Measurements from ENCODE around the gene ENPP1. TPM values are rescaled to one million over a fixed set of nuclear protein-coding genes. Genes with fewer than 3 reads are reported as not detected.
A peak's percentile ranks its signal among the peaks of the same experiment; 100 is the strongest.
"Not testable (repeated sequence)": the region's sequence is repeated elsewhere in the genome, so short reads cannot be mapped to it uniquely, and the experiment has no call there.

Gene ENPP1
- total RNA-seq, 1 donor from 2014 or later, result 3.4 TPM

DNA sequence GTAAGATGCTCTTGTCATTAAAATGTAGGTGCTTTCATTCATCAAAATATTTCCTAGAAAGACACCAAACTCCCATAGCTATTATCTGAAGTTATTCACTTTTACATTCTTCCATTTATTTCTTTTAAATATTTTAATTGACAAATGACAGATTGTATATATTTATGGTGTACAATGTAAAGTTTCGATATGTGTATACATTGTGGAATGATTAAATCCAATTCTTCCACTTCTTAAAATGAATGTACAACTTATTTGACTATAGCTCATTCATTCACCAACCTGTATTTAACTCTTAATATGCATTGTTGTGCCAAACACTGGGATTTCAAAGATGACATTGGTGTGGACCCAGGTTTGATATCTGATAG lies 102.4 kb downstream of the ENPP1 start:
- Histone ChIP-seq H3K27ac (no peak overlapping the region), H3K4me1 (no peaks in the 10 kb centered on the region), H3K4me3 (no peak overlapping the region), H3K36me3 (no peaks in the 10 kb centered on the region), H3K27me3 (peaks cover 3% of the 10 kb centered on the region), H3K9me3 (no peaks in the 10 kb centered on the region)
- TF ChIP-seq, protein P1, sequence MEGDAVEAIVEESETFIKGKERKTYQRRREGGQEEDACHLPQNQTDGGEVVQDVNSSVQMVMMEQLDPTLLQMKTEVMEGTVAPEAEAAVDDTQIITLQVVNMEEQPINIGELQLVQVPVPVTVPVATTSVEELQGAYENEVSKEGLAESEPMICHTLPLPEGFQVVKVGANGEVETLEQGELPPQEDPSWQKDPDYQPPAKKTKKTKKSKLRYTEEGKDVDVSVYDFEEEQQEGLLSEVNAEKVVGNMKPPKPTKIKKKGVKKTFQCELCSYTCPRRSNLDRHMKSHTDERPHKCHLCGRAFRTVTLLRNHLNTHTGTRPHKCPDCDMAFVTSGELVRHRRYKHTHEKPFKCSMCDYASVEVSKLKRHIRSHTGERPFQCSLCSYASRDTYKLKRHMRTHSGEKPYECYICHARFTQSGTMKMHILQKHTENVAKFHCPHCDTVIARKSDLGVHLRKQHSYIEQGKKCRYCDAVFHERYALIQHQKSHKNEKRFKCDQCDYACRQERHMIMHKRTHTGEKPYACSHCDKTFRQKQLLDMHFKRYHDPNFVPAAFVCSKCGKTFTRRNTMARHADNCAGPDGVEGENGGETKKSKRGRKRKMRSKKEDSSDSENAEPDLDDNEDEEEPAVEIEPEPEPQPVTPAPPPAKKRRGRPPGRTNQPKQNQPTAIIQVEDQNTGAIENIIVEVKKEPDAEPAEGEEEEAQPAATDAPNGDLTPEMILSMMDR (IDR thresholded peaks at IDR 0.05), result no peak
- intact Hi-C loops (cut with DNase I), result no loop called here
- ATAC-seq, result no peak
- no peak for DNase-seq

DNA sequence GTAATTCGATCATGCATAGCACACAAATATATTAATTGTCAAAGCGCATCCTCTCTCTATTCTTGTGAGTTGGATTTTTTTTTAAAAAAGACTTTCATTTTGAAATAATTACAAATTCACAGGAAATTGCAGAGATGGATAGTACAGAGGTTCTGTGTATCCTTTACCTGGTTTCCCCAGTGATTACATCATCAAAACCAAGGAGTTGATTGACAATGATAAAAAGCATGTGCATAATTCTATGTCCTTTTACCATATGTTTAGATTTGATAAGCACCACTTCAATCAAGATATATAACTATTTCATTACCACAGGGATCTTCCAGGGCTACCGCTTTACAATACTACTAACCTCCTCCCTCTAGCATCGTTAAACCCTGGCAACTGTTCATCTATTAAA lies 103.1 kb downstream of the ENPP1 start:
- Histone ChIP-seq H3K4me1 (no peaks in the 10 kb centered on the region), H3K9me3 (no peaks in the 10 kb centered on the region), H3K27me3 (peaks cover 3% of the 10 kb centered on the region), H3K4me3 (no peak overlapping the region), H3K36me3 (no peaks in the 10 kb centered on the region), H3K27ac (no peak overlapping the region)
- TF ChIP-seq, protein P1 (IDR thresholded peaks at IDR 0.05), result no peak
- intact Hi-C loops (cut with DNase I), result no loop called here
- DNase-seq (no peak), ATAC-seq (no peak)

DNA sequence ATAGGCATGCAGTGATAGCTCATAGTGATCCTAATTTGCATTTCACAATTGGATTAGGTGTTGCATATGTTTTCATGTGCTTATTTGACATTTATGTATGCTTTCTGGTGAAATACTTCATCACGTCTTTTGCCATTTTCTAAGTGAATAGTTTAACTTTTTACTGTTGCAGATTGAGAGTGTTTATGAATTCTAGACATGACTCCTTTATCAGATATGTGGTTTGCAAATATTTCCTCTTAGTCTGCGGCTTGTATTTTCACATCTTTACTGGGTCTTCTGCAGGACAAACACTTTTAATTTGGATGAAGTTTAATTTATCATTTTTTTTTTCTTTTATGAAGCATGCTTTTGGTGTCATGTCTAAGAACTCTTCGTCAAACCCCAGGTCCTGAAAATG lies 104.1 kb downstream of the ENPP1 start:
- peaks cover 3% of the 10 kb centered on the region for H3K27me3 ChIP-seq
- no peaks in the 10 kb centered on the region for H3K9me3 ChIP-seq
- intact Hi-C loops (cut with DNase I), result no loop called here
- TF ChIP-seq, protein P1 (IDR thresholded peaks at IDR 0.05), result no peak
- no peaks in the 10 kb centered on the region for H3K4me1 ChIP-seq
- H3K36me3 ChIP-seq, result no peaks in the 10 kb centered on the region
- DNase-seq, result no peak
- H3K4me3 ChIP-seq, result no peak overlapping the region
- ATAC-seq, result no peak
- H3K27ac ChIP-seq, result no peak overlapping the region

DNA sequence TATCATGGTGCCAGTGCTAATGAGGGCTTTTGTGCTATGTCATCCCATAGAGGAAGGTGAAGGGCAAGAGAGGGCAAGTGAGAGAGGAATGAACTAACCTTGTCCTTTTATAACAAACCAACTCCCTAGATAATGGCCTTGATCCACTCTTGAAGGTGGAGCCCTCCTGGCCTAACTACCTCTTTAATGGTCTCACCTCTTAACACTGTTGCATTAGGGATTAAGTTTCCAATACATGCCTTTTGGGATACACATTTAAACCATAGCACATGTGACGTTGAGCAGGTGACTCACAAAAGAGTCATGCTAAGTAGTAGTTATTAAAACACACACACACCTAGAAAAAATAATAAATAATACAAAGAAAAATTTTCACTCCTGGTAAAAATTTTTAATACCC lies 106.4 kb downstream of the ENPP1 start:
- no peak overlapping the region for H3K27ac ChIP-seq
- DNase-seq (no peak), ATAC-seq (no peak)
- H3K9me3 ChIP-seq, result no peaks in the 10 kb centered on the region
- no peaks in the 10 kb centered on the region for H3K4me1 ChIP-seq
- H3K36me3 ChIP-seq, result no peaks in the 10 kb centered on the region
- TF ChIP-seq, protein P1 (IDR thresholded peaks at IDR 0.05), result no peak
- intact Hi-C loops (cut with DNase I), result no loop called here
- H3K27me3 ChIP-seq, result peaks cover 3% of the 10 kb centered on the region
- no peak overlapping the region for H3K4me3 ChIP-seq

DNA sequence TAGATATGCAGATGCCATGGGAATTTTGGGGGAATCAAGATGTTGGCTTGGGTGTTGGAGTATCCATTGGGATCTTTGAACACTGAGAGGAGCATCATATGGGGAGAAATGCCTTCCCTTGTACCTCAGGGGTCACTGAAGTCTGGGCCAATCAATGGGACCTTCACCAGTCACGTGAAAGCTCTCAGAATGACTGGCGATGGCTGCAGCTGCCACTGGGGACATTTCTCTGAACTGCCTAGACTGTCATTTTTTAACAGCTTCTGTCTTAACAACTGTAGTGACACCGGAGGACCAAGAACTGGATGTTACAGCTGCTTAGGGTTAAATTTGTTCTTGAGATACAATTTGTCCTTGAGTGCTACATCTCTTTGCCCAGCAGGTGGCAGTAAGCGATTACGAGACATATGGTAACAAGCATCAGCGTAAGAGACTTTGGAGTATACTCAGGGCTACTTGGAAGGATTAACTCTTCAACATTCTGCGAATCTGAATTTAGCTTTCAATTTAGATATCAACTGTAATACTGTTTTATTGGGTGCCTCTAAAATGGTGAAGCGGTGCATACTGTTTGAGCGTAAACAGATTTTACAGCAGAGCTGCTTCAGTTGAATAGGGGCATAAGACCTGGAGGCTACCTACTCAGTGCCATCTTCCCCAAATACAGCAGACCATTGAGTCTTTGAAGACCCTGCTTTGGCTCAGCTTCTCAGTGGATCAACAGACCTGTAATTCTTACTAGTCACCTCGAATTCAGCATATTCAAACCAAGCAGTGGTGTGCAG lies 107.3 kb downstream of the ENPP1 start:
- intact Hi-C loops (cut with DNase I), result no loop called here
- H3K27me3 ChIP-seq, result peaks cover 3% of the 10 kb centered on the region
- peak; percentile 91 for ATAC-seq

DNA sequence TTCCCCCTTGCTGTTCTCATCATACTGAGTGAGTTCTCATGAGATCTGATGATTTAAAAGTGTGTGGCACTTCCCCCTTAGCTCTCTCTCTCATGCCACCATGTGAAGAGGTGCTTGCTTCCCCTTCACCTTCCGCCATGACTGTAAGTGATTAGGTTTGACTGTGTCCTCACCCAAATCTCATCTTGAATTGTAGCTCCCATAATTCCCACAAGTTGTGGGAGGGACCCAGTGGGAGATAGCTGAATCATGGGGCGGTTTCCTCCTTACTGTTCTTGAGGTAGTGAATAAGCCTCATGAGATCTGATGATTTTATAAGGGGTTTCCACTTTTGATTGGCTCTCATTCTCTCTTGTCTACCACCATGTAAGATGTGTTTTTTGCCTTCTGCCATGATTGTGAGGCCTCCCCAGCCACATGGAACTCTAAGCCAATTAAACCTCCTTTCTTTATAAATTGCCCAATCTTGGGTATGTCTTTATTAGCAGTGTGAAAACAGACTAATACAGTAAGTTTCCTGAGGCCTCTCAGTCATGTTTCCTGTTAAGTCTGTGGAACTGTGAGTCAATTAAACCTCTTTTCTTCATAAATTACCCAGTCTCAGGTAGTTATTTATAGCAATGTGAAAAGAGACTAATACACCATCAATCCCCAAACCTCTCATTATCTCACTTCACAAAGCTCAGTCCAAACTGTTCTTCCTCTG lies 108.4 kb downstream of the ENPP1 start:
- ATAC-seq; H3K27ac ChIP-seq; intact Hi-C loops (cut with DNase I); H3K4me1 ChIP-seq; DNase-seq; H3K4me3 ChIP-seq; H3K36me3 ChIP-seq; H3K27me3 ChIP-seq; H3K9me3 ChIP-seq: not testable (repeated sequence)

More for the DNA sequence above, 107.3 kb downstream of the ENPP1 start:
- Histone ChIP-seq H3K9me3 (no peaks in the 10 kb centered on the region), H3K4me1 (no peaks in the 10 kb centered on the region), H3K4me3 (no peak overlapping the region), H3K27ac (no peak overlapping the region), H3K36me3 (no peaks in the 10 kb centered on the region)
- TF ChIP-seq, protein P1 (IDR thresholded peaks at IDR 0.05), result peak; percentile 89
- no peak for DNase-seq

All from upper lobe of right lung (tissue), 1 donor.